Mucosa of descending colon (tissue), 3 donors: ENCODE results near the gene LIPJ. TPM values are rescaled to one million over a fixed set of nuclear protein-coding genes. Genes with fewer than 3 reads are reported as not detected.

ENCODE experiments used
- ATAC-seq: fragments of 200-7000 bp; cut with Tn5 transposase; one replicate; pipeline ENCODE4 v1.9.1; 2020; ENCODE audit warnings: mild to moderate bottlenecking, moderate library complexity
- DNase-seq, 3 donors: peaks; one replicate each; pipeline ENCODE4 v3.0.0-alpha.2; 2020
- H3K36me3 ChIP-seq: fragments of 200-600 bp; one replicate; pipeline ENCODE4 v1.8.0; 2021; ENCODE audit warnings: low read depth, mild to moderate bottlenecking
- H3K4me1 ChIP-seq: fragments of 200-600 bp; one replicate; pipeline ENCODE4 v1.8.0; 2021; ENCODE audit warnings: low read depth, mild to moderate bottlenecking
- H3K4me3 ChIP-seq: fragments of 200-600 bp; one replicate; pipeline ENCODE4 v1.8.0; 2021; ENCODE audit warnings: mild to moderate bottlenecking
- H3K9me3 ChIP-seq: fragments of 200-600 bp; one replicate; pipeline ENCODE4 v1.8.0; 2021; ENCODE audit warnings: mild to moderate bottlenecking
- intact Hi-C, 2 donors: fragments of 100-400 bp; cut with DNase I in 1 of 2; cut with micrococcal nuclease in 1 of 2; formaldehyde crosslinking; loops; one replicate each; pipeline versions ENCODE4 v1.11.0 to v1.11.1; 2022; cut with DNase I, micrococcal nuclease
- total RNA-seq, 3 donors: library from RNA; stranded (reverse); fragmentation: NEBNext Ultra II Directional in 2 of 3; extraction: Animal tissue kit (Norgen Biotek cat#: 25700) in 2 of 3; gene quantifications; one replicate each; pipeline versions ENCODE4 v1.2.1 to v1.2.4, GENCODE V29; 2021 to 2023
- TF ChIP-seq, protein P1 (sequence below): fragments of 200-600 bp; IDR thresholded peaks from one replicate; pipeline ENCODE4 v1.8.0; 2022; ENCODE audit warnings: antibody characterized with exemption, mild to moderate bottlenecking
- donor health status: DM: no; HTN: no; CAD: no; lungs with moderate emphysema.
- donor health status: DM: no; HTN: no; CAD: no.
- donor health status: DM: no; HTN: yes; CAD: no.

The LIPJ gene
- total RNA-seq, 3 donors from 2014 or later = 0.12 to 0.34 TPM; not detected in 1

GRCh38 chr10:88544140-88544870 is 42.3 kb upstream of the LIPJ start:
- ATAC-seq (no peak), DNase-seq (no peak)
- intact Hi-C loops = no loop called here
- TF ChIP-seq, protein P1, sequence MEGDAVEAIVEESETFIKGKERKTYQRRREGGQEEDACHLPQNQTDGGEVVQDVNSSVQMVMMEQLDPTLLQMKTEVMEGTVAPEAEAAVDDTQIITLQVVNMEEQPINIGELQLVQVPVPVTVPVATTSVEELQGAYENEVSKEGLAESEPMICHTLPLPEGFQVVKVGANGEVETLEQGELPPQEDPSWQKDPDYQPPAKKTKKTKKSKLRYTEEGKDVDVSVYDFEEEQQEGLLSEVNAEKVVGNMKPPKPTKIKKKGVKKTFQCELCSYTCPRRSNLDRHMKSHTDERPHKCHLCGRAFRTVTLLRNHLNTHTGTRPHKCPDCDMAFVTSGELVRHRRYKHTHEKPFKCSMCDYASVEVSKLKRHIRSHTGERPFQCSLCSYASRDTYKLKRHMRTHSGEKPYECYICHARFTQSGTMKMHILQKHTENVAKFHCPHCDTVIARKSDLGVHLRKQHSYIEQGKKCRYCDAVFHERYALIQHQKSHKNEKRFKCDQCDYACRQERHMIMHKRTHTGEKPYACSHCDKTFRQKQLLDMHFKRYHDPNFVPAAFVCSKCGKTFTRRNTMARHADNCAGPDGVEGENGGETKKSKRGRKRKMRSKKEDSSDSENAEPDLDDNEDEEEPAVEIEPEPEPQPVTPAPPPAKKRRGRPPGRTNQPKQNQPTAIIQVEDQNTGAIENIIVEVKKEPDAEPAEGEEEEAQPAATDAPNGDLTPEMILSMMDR = no peak
- Histone ChIP-seq H3K4me3 (no peak overlapping the region), H3K4me1 (no peaks in the 10 kb centered on the region), H3K9me3 (no peaks in the 10 kb centered on the region), H3K36me3 (no peaks in the 10 kb centered on the region)

DNA sequence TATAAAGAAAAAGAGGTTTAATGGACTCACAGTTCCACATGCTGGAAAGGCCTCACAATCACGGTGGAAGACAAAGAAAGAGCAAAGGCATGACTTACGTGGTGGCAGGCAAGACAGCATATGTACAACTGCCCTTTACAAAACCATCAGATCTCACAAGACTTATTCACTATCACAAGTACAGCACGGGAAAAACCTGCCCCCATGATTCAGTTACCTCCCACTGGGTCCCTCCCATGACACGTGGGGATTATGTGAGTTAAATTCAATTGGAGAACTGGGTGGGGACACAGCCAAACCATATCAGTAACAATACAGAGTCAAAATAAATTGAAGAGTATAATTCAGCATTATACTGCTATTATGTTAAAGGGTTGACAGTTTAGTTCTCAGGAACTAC is 41.2 kb upstream of the LIPJ start:
- H3K9me3 ChIP-seq = no peaks in the 10 kb centered on the region
- intact Hi-C loops = no loop called here
- ATAC-seq = no peak
- no peaks in the 10 kb centered on the region for H3K4me1 ChIP-seq
- H3K36me3 ChIP-seq = no peaks in the 10 kb centered on the region
- no peak for DNase-seq
- TF ChIP-seq, protein P1 = no peak
- H3K4me3 ChIP-seq = no peak overlapping the region

- H3K9me3 ChIP-seq = no peaks in the 10 kb centered on the region
- no peak overlapping the region for H3K4me3 ChIP-seq
- TF ChIP-seq, protein P1 = no peak
- intact Hi-C loops = no loop called here
- DNase-seq = no peak
- no peaks in the 10 kb centered on the region for H3K4me1 ChIP-seq
- no peaks in the 10 kb centered on the region for H3K36me3 ChIP-seq
- ATAC-seq = no peak
Observed at GRCh38 chr10:88546497-88546896, 40.1 kb upstream of the LIPJ start.

DNA sequence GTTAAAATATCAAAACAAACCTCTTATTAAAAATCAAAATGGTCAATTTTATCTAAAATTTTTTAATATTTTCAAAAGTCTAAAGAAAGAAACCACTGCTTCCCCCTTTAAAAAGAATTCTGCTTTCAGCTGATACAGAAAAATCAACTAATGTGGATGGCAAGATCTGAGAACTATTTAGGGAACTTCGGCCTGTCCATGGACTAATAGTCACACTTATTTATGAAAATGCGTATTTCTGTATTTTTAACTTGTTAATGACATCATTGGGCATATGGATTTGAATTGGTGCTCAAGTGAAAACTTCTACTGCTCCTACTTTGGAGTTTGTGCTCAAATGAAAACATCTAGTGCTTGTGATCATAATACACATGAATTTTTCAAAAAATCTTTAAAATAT is 35.3 kb upstream of the LIPJ start:
- no peak for ATAC-seq
- Histone ChIP-seq H3K9me3 (no peaks in the 10 kb centered on the region), H3K4me3 (no peak overlapping the region), H3K4me1 (no peaks in the 10 kb centered on the region), H3K36me3 (no peaks in the 10 kb centered on the region)
- intact Hi-C loops = loop anchor here (10.0 kb wide), 2 partner anchors 146 to 706 kb away; no protein-coding TSS in a partner anchor
- no peak for DNase-seq
- TF ChIP-seq, protein P1 = no peak

DNA sequence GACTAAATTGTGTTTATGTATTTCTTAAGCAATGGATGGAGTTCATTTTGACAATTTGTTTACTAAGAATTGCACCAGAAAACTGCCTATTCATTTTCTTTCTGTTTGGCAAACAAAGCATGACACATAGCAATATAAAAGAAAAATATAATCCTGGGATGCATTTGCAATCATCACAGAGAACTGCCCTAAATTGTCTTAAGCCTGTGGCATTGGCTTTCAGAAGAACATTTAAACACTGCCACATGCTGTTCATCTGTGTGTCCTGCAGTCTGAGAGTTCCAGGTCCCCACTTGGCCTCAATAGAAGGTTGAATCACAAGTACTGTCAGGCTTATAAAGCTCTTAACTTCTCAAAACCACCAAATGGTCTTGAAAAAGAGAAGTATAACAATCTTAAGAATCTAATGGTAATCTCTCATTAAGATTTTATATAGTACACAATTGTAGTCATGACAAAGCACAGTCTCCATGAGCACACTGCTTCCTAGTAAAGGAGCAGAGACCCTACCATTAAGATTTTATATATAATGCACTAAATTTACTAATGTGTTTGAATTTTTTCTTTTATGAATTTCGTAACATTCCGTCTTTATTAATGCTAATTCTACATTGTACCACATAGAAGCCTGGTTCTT is 33.3 kb upstream of the LIPJ start:
- intact Hi-C loops = loop anchor here (10.0 kb wide), 2 partner anchors 148 to 708 kb away; no protein-coding TSS in a partner anchor
- H3K36me3 ChIP-seq = no peaks in the 10 kb centered on the region
- H3K9me3 ChIP-seq = no peaks in the 10 kb centered on the region
- no peaks in the 10 kb centered on the region for H3K4me1 ChIP-seq
- DNase-seq = peak in 2 of 3 donors; percentile 27 to 73
- TF ChIP-seq, protein P1 = peak; percentile 51
- peak; percentile 92 for ATAC-seq
- H3K4me3 ChIP-seq = no peak overlapping the region
